Uterus (tissue), 4 donors: Measurements from ENCODE around the gene SUGCT. TPM values are rescaled to one million over a fixed set of nuclear protein-coding genes. Genes with fewer than 3 reads are reported as not detected.

Experiments used
- DNase-seq, 2 donors: peaks; one replicate each; pipeline ENCODE4 v3.0.0-alpha.2; 2019 to 2020
- H3K27ac ChIP-seq, 2 donors: fragments of 200-600 bp; sonication (generic); 1 replicate in 1 of 2; 2 replicates in 1 of 2; pipeline ENCODE4 v1.5.1; 2016 to 2018
- H3K27me3 ChIP-seq, 2 donors: fragments of 200-600 bp; sonication (generic); one replicate each; pipeline ENCODE4 v1.5.1; 2018 to 2019; ENCODE audit warnings: control low read depth in 1 of 2
- H3K36me3 ChIP-seq, 2 donors: fragments of 200-600 bp; sonication (generic); one replicate each; pipeline ENCODE4 v1.5.1; 2019; ENCODE audit warnings: control low read depth in 1 of 2
- H3K4me1 ChIP-seq, 2 donors: fragments of 200-600 bp; sonication (generic); one replicate each; pipeline ENCODE4 v1.5.1; 2018 to 2019; ENCODE audit warnings: control low read depth in 1 of 2
- H3K4me3 ChIP-seq, 2 donors: fragments of 200-600 bp; sonication (generic); 1 replicate in 1 of 2; 2 replicates in 1 of 2; pipeline ENCODE4 v1.5.1; 2018 to 2019; ENCODE audit warnings: mild to moderate bottlenecking in 1 of 2
- H3K9me3 ChIP-seq, 2 donors: fragments of 200-600 bp; sonication (generic); one replicate each; pipeline ENCODE4 v1.5.1; 2019; ENCODE audit warnings: control low read depth in 1 of 2
- CTCF ChIP-seq, 4 experiments: fragments of 200-600 bp in 2 of 4; fragments of 450-650 bp in 2 of 4; sonication (generic) in 2 of 4; IDR thresholded peaks; one replicate each; pipeline ENCODE4 v1.5.1; 2016 to 2019; ENCODE audit warnings: antibody characterized with exemption in 4 of 4, mild to moderate bottlenecking in 2 of 4, moderate library complexity in 1 of 4
- POLR2A ChIP-seq, 2 donors: fragments of 450-650 bp; IDR thresholded peaks; one replicate each; pipeline ENCODE4 v1.6.1; 2016; ENCODE audit warnings: antibody characterized with exemption in 2 of 2, mild to moderate bottlenecking in 1 of 2, moderate library complexity in 1 of 2
- intact Hi-C: fragments of 100-400 bp; cut with DNase I; formaldehyde crosslinking; loops from one replicate; pipeline ENCODE4 v1.15.1; 2023; ENCODE audit warnings: low total_unique reads
- total RNA-seq, 4 donors: library from RNA; depleted of rRNA in 3 of 4; stranded (reverse); fragments of >200 nt in 3 of 4; gene quantifications; one replicate each; pipeline versions ENCODE4 v1.1.0 to v1.2.4, GENCODE V29; 2014 to 2023
- donor health status: DM: yes; HTN: yes; CAD: no.

SUGCT gene
- total RNA-seq, 4 donors from 2014 or later, result 2.0 to 9.6 (median 6.3) TPM; not detected in 1

- TF ChIP-seq CTCF (IDR thresholded peaks at IDR 0.05) (no peak), POLR2A (IDR thresholded peaks at IDR 0.05) (no peak)
- H3K9me3 ChIP-seq, result no peaks in the 10 kb centered on the region
- H3K27me3 ChIP-seq, result no peaks in the 10 kb centered on the region
- DNase-seq, result no peak
- no peaks in the 10 kb centered on the region for H3K36me3 ChIP-seq
- no peak overlapping the region for H3K27ac ChIP-seq
- H3K4me1 ChIP-seq, result no peaks in the 10 kb centered on the region
- H3K4me3 ChIP-seq, result no peak overlapping the region
- intact Hi-C loops, result no loop called here
Observed at GRCh38 chr7:40489844-40490602, 355.2 kb downstream of the SUGCT start.

DNA sequence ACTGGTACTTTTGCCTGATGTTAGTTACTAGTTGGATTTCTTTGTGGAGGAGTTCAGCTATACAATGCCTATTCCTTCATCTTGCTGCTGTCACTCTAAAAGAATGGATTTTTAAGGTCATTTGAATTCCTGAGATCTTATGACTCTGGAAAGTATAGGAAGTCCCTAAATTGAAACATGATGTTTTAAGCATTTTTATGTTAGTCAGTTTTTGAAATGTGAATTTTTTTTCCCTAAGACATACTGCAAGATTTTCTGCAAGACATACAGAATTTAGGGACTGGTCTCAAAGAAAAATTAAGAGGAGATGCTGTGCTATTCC is 355.8 kb downstream of the SUGCT start:
- no peaks in the 10 kb centered on the region for H3K9me3 ChIP-seq
- H3K4me3 ChIP-seq, result no peak overlapping the region
- H3K27ac ChIP-seq, result no peak overlapping the region
- DNase-seq, result no peak
- intact Hi-C loops, result no loop called here
- H3K36me3 ChIP-seq, result no peaks in the 10 kb centered on the region
- H3K27me3 ChIP-seq, result no peaks in the 10 kb centered on the region
- TF ChIP-seq POLR2A (IDR thresholded peaks at IDR 0.05), result no peak
- TF ChIP-seq CTCF (IDR thresholded peaks at IDR 0.05), result no peak
- no peaks in the 10 kb centered on the region for H3K4me1 ChIP-seq

DNA sequence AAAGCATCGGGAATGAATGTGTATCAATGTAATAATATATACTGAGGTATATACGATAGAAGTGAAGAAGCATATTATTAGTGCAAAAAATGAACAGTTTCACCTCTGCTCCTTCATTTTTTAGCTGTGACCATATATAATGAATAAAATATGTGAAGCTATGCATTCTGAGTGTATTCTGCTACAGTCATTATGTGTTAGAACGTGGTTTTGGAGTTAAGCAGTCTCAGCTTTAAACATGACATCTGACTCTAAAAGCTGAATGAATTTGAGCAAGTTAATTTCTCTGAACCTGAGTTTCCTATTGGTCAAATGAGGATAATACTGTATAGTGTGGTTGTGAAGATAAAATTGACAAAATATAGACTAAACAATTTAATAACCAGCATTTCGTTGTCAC is 358.1 kb downstream of the SUGCT start:
- Histone ChIP-seq H3K36me3 (no peaks in the 10 kb centered on the region), H3K9me3 (no peaks in the 10 kb centered on the region), H3K27ac (no peak overlapping the region), H3K4me1 (no peaks in the 10 kb centered on the region), H3K27me3 (no peaks in the 10 kb centered on the region), H3K4me3 (no peak overlapping the region)
- TF ChIP-seq CTCF (IDR thresholded peaks at IDR 0.05) (no peak), POLR2A (IDR thresholded peaks at IDR 0.05) (no peak)
- DNase-seq, result no peak
- intact Hi-C loops, result no loop called here

DNA sequence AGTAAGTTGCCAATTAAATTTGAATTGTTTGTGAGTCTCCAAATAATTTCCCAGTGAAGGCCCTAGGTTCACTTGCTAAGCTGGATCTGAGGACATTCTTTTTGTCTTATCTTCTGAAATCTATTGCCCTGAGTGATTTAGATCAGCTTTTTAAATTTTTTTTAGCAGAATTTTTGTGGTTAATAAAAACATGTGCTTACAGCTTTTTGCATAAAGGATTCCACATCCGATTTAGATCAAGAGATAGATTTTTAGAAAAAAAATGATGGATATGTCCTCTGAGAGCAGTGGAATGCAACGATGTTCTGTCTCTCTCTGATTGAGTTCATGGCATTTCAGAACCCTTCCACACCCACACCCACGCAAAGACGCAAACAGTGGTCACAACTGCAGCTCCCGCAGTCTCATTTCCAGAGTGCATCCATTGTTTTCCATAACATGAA is 358.8 kb downstream of the SUGCT start:
- no peak overlapping the region for H3K27ac ChIP-seq
- H3K4me3 ChIP-seq, result no peak overlapping the region
- intact Hi-C loops, result no loop called here
- no peak for DNase-seq
- TF ChIP-seq POLR2A (IDR thresholded peaks at IDR 0.05), result no peak
- TF ChIP-seq CTCF (IDR thresholded peaks at IDR 0.05), result no peak
- H3K4me1 ChIP-seq, result no peaks in the 10 kb centered on the region
- H3K27me3 ChIP-seq, result no peaks in the 10 kb centered on the region
- H3K36me3 ChIP-seq, result no peaks in the 10 kb centered on the region
- H3K9me3 ChIP-seq, result no peaks in the 10 kb centered on the region

DNA sequence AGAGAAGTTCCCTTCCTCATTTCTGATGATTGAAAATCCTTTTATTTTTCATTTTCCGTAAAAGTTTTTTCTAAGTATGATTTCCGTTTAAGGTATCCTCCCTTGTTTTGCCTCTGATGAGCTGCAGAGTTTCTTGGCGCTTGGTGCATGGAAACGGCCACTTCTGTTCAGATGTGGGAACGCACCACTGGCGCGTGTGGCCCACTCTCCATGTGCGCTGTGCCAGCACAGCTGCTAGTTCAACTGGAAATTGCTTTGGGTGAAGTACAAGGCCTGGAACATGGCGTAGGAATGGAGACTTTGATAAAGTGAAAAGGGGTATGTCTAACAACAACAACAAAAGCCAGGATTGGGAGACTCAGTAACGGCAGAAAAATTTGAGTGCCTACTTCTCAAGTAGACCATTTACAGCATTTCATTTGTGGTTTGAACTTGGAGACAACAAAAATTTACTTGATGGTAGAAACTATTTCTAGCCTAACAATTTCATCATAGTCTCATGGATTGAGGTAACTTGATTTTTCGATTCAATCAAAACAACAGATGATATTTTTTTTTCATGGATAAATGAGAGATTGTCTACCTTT is 364.2 kb downstream of the SUGCT start:
- intact Hi-C loops, result no loop called here
- TF ChIP-seq POLR2A (IDR thresholded peaks at IDR 0.05) (no peak), CTCF (IDR thresholded peaks at IDR 0.05) (no peak)
- H3K9me3 ChIP-seq, result no peaks in the 10 kb centered on the region
- DNase-seq, result no peak
- no peak overlapping the region for H3K4me3 ChIP-seq
- H3K36me3 ChIP-seq, result no peaks in the 10 kb centered on the region
- H3K27me3 ChIP-seq, result no peaks in the 10 kb centered on the region
- H3K27ac ChIP-seq, result no peak overlapping the region
- H3K4me1 ChIP-seq, result no peaks in the 10 kb centered on the region
